GM19467 (cell line): ENCODE results near the gene MYO9B.
A peak's percentile ranks its signal among the peaks of the same experiment; 100 is the strongest.

ENCODE experiments used
- ATAC-seq: cut with Tn5 transposase; IDR thresholded peaks from one replicate; pipeline ENCODE4 v1.9.1; 2021; ENCODE audit warnings: mild to moderate bottlenecking, moderate library complexity; ENCODE audit not compliant: unreplicated experiment

MYO9B gene, protein sequence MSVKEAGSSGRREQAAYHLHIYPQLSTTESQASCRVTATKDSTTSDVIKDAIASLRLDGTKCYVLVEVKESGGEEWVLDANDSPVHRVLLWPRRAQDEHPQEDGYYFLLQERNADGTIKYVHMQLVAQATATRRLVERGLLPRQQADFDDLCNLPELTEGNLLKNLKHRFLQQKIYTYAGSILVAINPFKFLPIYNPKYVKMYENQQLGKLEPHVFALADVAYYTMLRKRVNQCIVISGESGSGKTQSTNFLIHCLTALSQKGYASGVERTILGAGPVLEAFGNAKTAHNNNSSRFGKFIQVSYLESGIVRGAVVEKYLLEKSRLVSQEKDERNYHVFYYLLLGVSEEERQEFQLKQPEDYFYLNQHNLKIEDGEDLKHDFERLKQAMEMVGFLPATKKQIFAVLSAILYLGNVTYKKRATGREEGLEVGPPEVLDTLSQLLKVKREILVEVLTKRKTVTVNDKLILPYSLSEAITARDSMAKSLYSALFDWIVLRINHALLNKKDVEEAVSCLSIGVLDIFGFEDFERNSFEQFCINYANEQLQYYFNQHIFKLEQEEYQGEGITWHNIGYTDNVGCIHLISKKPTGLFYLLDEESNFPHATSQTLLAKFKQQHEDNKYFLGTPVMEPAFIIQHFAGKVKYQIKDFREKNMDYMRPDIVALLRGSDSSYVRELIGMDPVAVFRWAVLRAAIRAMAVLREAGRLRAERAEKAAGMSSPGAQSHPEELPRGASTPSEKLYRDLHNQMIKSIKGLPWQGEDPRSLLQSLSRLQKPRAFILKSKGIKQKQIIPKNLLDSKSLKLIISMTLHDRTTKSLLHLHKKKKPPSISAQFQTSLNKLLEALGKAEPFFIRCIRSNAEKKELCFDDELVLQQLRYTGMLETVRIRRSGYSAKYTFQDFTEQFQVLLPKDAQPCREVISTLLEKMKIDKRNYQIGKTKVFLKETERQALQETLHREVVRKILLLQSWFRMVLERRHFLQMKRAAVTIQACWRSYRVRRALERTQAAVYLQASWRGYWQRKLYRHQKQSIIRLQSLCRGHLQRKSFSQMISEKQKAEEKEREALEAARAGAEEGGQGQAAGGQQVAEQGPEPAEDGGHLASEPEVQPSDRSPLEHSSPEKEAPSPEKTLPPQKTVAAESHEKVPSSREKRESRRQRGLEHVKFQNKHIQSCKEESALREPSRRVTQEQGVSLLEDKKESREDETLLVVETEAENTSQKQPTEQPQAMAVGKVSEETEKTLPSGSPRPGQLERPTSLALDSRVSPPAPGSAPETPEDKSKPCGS (N-terminal part only)

GRCh38 chr19:17075035-17075863 lies at the start of gene MYO9B, which contains the start of gene HAUS8:
MYO9B (plus strand) TSS chr19:17075777; CDS start chr19:17101718, 25,941 bp downstream.
HAUS8 (minus strand) TSS chr19:17075452; CDS start chr19:17075422, 30 bp downstream.
- ATAC-seq, result peak; percentile 79

DNA sequence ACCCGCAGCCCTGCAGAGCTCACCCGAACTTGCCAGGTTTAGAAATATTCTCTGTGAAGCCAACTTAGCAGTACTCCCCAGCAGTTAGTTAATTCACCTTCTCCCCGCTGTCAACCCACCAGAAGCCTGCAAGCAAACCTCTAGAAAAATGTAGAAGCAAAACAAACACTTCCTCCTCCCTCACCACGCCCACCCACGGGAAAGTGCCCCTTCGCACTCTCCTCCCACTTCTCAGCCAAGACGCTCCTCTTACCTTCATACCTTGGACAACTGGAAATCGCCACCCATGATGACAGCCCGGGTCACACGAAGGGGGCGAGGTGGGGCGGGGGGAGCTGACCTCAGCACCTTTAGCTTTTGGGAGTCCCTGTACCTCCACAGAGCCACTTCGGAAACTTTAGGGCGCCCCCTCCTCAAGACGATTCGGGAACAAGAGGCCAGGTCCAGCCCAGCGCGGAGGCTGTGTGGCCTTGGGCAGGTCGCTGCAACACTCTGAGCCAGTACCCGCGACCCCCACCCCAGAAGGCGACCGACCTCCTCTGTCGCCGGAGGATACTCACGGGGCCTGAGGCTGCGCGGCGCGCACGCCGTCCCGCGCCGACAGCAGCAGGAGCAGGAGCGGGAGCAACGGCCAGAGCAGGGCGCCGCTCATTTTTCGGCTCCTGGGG lies 49.5 kb upstream of the MYO9B start:
- no peak for ATAC-seq

- ATAC-seq, result no peak
These were observed 48.7 kb upstream of the MYO9B start, which contains the start of gene CPAMD8 for GRCh38 chr19:17026706-17027534. CPAMD8 (minus strand) TSS chr19:17026810; CDS start chr19:17026642, 168 bp downstream.

DNA sequence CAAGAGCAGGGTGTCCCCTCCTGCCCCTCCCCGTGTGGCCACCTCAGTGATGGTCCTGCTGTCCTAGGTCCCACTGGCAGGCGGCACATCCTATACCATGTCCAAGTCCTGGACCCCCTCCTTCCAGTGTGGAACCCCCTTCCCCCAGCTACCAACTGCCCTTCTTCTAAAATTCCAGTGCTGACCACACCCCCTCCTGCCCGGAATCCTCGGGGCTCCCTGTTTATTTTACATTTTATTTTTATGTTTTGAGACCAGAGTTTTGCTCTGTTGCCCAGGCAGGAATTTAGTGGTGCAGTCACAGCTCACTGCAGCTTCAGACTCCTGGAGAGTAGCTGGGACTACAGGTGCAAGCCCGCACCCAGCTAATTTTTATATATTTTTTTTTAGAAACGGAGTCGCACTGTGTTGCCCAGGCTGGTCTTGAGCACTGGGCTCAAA lies 48.0 kb upstream of the MYO9B start:
- ATAC-seq, result no peak

DNA sequence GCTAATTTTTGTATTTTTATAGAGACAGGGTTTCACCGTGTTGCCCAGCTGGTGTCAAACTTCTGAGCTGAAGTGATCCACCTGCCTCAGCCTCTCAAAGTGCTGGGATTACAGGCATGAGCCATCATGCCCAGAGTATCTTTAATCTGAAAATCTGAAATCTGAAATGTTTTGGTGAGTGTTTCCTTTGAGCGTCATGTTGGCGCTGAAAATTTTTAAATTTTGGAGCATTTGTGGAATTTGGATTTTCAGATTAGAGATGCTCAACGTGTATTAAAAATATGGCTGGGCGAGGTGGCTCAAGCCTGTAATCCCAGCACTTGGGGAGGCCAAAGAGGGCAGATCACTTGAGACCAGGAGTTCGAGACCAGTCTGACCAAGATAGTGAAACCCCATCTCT lies 43.8 kb upstream of the MYO9B start:
- ATAC-seq, result no peak

DNA sequence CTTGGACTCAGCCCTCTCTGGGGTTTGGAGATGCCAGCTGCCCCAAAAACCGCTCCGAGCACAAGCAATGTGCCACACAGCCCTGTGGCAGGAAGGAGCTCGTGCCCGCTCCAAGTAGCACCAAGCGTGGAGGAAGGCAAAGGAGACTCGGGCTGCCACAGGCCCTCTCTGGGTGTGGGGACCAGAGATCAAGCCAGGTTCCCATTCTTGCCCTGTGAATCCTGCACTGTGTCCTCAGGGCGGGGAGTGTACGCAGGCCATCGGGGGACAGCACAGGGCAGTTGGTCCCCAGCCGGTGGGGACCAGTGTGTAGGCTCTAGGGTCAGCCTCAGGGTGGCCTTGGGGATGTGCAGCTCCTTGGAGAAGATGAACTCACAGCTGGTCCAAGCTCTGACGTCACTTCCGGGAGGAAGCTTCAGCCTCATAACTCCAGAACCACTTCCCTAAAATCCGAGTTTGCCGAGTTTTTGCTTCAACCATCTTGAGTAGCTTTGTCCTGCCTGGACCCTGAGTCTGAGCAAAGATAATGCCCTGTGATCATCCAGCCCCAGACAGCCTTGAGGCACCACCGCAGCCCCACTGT lies 39.6 kb upstream of the MYO9B start:
- no peak for ATAC-seq

- no peak for ATAC-seq
These were observed 38.9 kb upstream of the MYO9B start for GRCh38 chr19:17036640-17037039.

GRCh38 chr19:17037184-17037583 lies 38.4 kb upstream of the MYO9B start:
- ATAC-seq, result no peak

- no peak for ATAC-seq
These were observed 37.5 kb upstream of the MYO9B start for GRCh38 chr19:17037966-17038500.

GRCh38 chr19:17041976-17042375 lies 33.6 kb upstream of the MYO9B start:
- no peak for ATAC-seq

DNA sequence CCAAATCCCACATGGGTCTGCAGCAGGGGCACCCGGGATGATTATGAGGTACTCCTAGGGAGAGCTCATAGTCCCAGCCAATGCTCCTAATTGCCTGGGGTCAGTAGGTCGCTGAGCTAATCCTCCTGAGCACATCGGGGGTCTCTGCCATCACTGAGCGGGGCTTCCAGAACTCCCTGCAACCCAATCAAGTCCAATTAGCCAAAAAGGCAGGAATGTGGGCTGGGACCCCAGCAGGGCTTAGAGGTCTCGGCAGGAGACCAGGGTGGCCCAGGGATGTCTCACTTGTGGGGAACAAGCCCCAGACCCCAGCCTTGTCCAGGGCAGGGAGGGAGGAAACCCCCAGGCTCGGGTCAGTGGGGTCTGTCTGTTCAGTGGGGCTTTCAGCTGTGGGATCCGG lies 31.8 kb upstream of the MYO9B start:
- ATAC-seq, result no peak

DNA sequence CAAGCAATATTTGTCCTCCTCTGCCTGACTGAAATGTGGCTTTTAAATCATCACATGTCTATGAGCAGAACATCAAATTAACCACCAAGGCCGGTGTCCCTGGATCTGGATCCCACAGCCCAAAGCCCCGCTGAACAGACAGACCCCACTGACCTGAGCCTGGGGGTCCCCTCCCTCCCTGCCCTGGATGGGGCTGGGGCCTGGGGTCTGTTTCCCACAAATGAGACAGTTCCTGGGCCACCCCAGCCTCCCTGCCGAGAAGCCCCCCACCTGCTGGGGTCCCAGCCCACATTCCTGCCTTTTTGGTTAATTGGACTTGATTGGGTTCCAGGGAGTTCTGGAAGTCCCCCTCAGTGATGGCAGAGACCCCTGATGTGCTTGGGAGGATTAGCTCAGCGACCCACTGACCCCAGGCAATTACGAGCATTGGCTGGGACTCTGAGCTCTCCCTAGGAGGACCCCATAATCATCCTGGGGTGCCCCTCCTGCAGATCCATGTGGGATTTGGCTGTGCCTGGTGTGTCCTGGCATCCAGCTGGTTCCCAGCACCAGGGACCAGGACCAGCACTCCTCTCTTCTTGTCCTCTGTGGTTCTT lies 29.6 kb upstream of the MYO9B start:
- no peak for ATAC-seq

GRCh38 chr19:17048885-17049453 lies 26.6 kb upstream of the MYO9B start:
- no peak for ATAC-seq

- ATAC-seq, result no peak
These were observed 25.8 kb upstream of the MYO9B start for GRCh38 chr19:17049711-17050280.

DNA sequence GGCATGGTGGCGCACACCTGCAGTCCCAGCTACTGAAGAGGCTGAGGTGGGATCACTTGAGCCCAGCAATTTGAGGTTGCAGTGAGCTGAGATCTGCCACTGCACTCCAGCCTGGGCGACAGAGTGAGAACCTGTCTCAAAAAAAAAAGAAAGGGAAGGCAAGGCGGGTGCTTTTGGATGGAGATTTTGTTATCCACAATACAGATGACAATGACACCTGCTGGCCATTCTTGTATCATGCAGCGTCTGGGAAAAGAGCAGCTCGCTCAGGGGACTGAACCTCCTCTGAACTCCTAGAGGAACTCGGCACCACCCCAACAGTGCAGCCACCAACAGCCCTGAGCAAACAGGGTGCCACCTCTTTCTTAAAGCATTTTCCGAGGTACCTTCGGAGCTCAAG lies 23.1 kb upstream of the MYO9B start:
- no peak for ATAC-seq

GRCh38 chr19:17054746-17055145 lies 20.8 kb upstream of the MYO9B start:
- no peak for ATAC-seq

DNA sequence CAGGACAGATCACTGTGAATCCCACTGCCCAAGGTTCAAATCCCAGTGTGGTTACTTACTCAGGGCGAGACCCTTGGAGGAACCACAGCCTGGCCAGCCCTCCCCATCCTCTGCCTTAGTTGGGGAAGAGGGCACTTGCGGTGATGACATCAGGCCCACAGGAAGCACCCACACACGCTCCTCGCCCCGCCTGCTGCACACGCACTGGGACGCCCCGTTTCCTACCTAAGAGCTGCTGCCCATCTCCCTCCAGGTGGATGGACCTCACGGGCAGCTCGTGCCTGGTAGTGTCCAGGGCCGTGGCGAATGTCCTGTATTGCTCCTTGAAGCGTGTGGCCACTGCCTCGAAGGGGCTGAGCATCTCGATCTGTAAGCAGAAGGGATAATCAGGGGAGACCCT lies 19.9 kb upstream of the MYO9B start:
- no peak for ATAC-seq
